AG04450 (cell line): ENCODE measurements around the gene ACOX2. TPM values are rescaled to one million over a fixed set of nuclear protein-coding genes. Genes with fewer than 3 reads are reported as not detected.

Source experiments
- CTCF ChIA-PET: fragments of 300-600, 350-600 bp; formaldehyde crosslinking; extraction: SDS; loops from one replicate; lab custom pipeline; 2022; ENCODE audit warnings: antibody characterized with exemption, inconsistent platforms; lab: Charles Lee
- POLR2A ChIA-PET: fragments of 350-600 bp; formaldehyde crosslinking; extraction: SDS; loops from one replicate; lab custom pipeline; 2021; ENCODE audit warnings: antibody characterized with exemption, inconsistent platforms; lab: Yijun Ruan, JAX
- DNase-seq: peaks from one replicate; pipeline ENCODE4 v3.0.0-alpha.2; 2011; ENCODE audit warnings: low read depth, low spot score
- H3K27ac ChIP-seq: one replicate; pipeline ENCODE4 v1.5.1; 2012; ENCODE audit warnings: low read depth, low read length, control low read depth
- H3K27me3 ChIP-seq: one replicate; pipeline ENCODE4 v1.6.0; 2012; ENCODE audit warnings: low read length; ENCODE audit not compliant: control insufficient read depth, insufficient read depth
- H3K4me3 ChIP-seq: 2 replicates; pipeline ENCODE4 v1.5.1; 2011; ENCODE audit warnings: mild to moderate bottlenecking, low read depth, low read length, control low read depth
- H3K9me3 ChIP-seq: 2 replicates; pipeline ENCODE4 v1.5.1; 2012; ENCODE audit warnings: low read length; ENCODE audit not compliant: control insufficient read depth, insufficient read depth
- CTCF ChIP-seq: IDR thresholded peaks from 2 replicates; pipeline ENCODE4 v1.5.1; 2011; ENCODE audit warnings: low read depth, low read length, control low read depth, inconsistent platforms
- polyA plus RNA-seq: library from polyadenylated mRNA; depleted of rRNA; stranded (reverse); fragments of >200 nt; gene quantifications from 2 replicates; pipeline ENCODE4 v1.2.3, GENCODE V29; 2011

The ACOX2 gene
- polyA plus RNA-seq, 1 experiment, result 27.8 TPM

- H3K27ac ChIP-seq, result no peak overlapping the region
- ChIA-PET CTCF (interaction anchor here (10.7 kb wide), 1 partner anchor 57 kb away, joined by 322 read pairs; no protein-coding TSS in a partner anchor), POLR2A (no interaction called here)
- no peak overlapping the region for H3K4me3 ChIP-seq
- H3K9me3 ChIP-seq, result no peaks in the 10 kb centered on the region; the same call in 1 of the 2 replicates
- TF ChIP-seq CTCF, result no peak
- peaks cover 6% of the 10 kb centered on the region for H3K27me3 ChIP-seq
- no peak for DNase-seq
Observed at GRCh38 chr3:58572634-58573230, 35.7 kb upstream of the ACOX2 start.

- Histone ChIP-seq H3K27ac (no peak overlapping the region), H3K9me3 (no peaks in the 10 kb centered on the region; the same call in 1 of the 2 replicates), H3K4me3 (no peak overlapping the region), H3K27me3 (peaks cover 6% of the 10 kb centered on the region)
- ChIA-PET CTCF (interaction anchor here (0.7 to 10.7 kb wide), 2 partner anchors 57 to 584 kb away, joined by 3 to 322 read pairs; no protein-coding TSS in a partner anchor), POLR2A (interaction anchor here (0.8 kb wide), 1 partner anchor 11 kb away, joined by 3 read pairs; no protein-coding TSS in a partner anchor)
- no peak for DNase-seq
- no peak for TF ChIP-seq CTCF
Observed at GRCh38 chr3:58572013-58572633, 35.1 kb upstream of the ACOX2 start.

GRCh38 chr3:58570851-58571250 lies 33.9 kb upstream of the ACOX2 start:
- CTCF ChIA-PET, result interaction anchor here (0.7 to 10.7 kb wide), 6 partner anchors 9 to 1679 kb away, joined by 3 to 322 read pairs (median 22); no protein-coding TSS in a partner anchor
- POLR2A ChIA-PET, result no interaction called here

GRCh38 chr3:58569287-58570001 lies 32.5 kb upstream of the ACOX2 start:
- ChIA-PET CTCF (interaction anchor here (0.7 to 10.7 kb wide), 24 partner anchors 9 to 486 kb away, joined by 3 to 322 read pairs (median 6); partner anchors contain the start of genes ACOX2, FAM107A and HTD2), POLR2A (interaction anchor here (1.0 kb wide), 1 partner anchor 61 kb away, joined by 3 read pairs; no protein-coding TSS in a partner anchor)
- Histone ChIP-seq H3K27ac (no peak overlapping the region), H3K9me3 (no peaks in the 10 kb centered on the region; the same call in 1 of the 2 replicates), H3K4me3 (no peak overlapping the region), H3K27me3 (peaks cover 2% of the 10 kb centered on the region)
- DNase-seq, result no peak
- no peak for TF ChIP-seq CTCF

More at GRCh38 chr3:58570851-58571250, 33.9 kb upstream of the ACOX2 start:
- H3K27me3 ChIP-seq, result peaks cover 6% of the 10 kb centered on the region
- H3K4me3 ChIP-seq, result no peak overlapping the region
- TF ChIP-seq CTCF, result no peak
- DNase-seq, result no peak
- no peak overlapping the region for H3K27ac ChIP-seq
- H3K9me3 ChIP-seq, result no peaks in the 10 kb centered on the region; the same call in 1 of the 2 replicates
